Fibroblast of lung (primary cell): ENCODE results near the gene IFI44L.

ENCODE experiments used
- CTCF ChIP-seq, 2 donors: IDR thresholded peaks in 1 of 2; conservative IDR thresholded peaks in 1 of 2; 1 replicate in 1 of 2; 2 replicates in 1 of 2; pipeline ENCODE4 v1.5.1; 2011 to 2012; ENCODE audit warnings: low read length in 2 of 2, control low read depth in 1 of 2, inconsistent platforms in 1 of 2, low read depth in 1 of 2, mild to moderate bottlenecking in 1 of 2
- EZH2 ChIP-seq: IDR thresholded peaks from 2 replicates; pipeline ENCODE4 v1.5.1; 2012; ENCODE audit warnings: low read length, control low read depth, mild to moderate bottlenecking; ENCODE audit errors: missing control alignments

- TF ChIP-seq EZH2 (no peak), CTCF (conservative IDR thresholded peaks at IDR 0.05 in 1 of 2, IDR thresholded peaks at IDR 0.05 in 1 of 2; ENCODE audit: low read depth in 1 of 2, low read length in 2 of 2) (no peak)
Observed at GRCh38 chr1:78599294-78599693, 21.0 kb upstream of the IFI44L start.
